Activated CD4-positive, CD25-positive, alpha-beta regulatory T cell treated with anti-CD3 and anti-CD28 coated beads, Interleukin-2, amount 50 U/mL, for 16 hours (primary cell): ENCODE measurements around the gene PIP5KL1.
A peak's percentile ranks its signal among the peaks of the same experiment; 100 is the strongest.

Experiments used
- DNase-seq: peaks from one replicate; pipeline ENCODE4 v3.0.0-alpha.2; 2020; ENCODE audit warnings: low read depth, low spot score

The PIP5KL1 gene

DNA sequence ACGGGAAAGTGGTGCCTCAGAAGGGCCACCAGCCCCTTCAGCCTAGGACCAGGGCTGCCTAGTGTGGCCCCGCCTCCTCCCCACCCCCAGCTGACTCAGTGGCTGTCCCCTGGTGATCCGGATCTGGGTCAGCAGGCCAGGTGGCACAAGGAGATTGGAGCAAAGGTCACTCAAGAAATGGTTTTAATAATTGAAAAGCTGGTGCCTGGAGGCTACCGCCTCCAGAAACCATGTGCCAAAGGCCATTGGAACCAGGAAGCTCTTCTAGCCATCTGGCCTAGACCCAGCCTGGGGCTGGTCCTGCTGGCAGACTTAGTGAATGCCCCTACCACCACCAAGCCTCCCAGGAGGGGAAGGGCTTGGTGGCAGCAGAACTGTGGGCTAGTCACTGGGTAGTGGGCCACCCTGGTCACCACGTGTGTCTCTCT, 15.2 kb downstream of the PIP5KL1 start:
- no peak for DNase-seq

DNA sequence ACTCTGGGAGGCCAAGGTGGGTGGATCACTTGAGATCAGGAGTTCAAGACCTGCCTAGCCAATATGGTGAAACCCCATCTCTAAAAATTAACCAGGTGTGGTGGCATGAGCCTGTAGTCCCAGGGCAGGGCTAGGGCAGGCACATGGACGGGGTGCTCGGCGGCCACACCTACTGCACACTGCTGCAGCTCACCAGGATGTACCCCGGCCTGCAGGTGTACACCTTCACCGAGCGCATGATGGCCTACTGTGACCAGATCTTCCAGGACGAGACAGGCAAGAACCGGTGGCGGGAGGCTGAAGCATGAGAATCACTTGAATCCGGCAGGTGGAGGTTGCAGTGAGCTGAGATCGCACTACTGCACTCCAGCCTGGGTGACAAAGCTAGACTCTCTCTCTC, 16.9 kb downstream of the PIP5KL1 start:
- no peak for DNase-seq

DNA sequence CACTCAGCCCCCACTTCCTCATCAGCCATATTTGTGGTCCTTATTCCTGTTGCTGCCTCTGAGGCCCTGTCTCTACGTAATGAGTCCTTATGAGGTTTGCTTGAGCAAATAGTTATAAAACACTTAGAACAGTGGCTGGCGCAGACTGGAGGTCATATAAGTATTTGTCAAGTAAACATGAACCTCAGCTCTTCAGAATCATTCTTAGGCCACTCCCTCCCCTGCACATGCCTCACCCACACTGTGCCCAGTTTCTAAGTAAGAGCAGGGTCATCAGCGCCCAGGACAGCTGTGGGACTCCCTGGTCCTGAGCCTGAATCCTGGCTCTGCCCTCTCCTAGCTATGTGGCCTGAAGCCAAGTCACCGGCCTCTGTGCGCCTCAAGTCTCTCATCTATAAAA, 17.7 kb downstream of the PIP5KL1 start:
- no peak for DNase-seq

DNA sequence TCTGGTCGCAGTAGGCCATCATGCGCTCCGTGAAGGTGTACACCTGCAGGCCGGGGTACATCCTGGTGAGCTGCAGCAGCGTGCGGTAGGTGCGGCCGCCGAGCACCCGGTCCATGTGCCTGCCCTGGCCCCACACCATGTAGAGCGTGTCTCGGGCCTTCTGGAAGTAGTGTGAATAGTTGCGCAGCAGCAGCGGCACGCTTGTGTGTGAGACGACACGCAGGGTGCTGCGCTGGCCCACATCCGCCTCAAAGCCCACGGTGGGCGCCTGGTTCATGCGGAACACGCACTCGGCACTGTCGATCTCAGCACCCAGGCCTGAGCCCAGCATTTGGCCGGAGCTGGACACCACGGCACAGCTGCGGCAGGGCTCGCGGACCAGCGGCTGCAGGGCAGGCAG, 18.3 kb downstream of the PIP5KL1 start:
- DNase-seq = no peak

DNA sequence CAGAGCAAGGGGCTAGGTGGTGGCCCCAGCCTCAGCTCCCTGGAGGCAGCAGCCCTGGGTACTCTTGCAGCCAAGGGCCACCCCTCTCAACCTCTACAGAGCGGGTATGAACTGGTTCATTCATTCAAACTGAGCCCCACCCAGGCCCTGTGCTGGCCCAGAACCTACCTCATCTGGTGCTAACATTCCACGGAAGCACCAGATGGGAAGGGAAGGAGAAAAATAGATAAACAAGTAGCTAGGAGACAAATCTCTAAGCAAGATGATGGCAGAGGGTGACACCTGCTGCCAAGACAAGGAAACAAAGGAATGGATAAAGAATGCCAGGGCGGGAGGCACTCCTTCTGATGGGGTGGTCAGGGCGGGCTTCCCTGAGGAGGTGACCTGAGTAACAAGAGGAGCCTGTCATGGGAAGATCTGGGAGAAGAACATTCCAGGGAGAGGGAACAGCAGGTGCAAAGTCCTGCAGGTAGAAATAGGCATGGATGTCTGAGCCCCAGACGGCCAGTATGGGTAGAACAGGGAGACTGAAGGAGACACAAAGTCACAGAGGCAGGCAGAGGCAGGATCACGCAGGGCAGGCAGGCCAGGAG, 19.9 kb downstream of the PIP5KL1 start:
- no peak for DNase-seq

DNA sequence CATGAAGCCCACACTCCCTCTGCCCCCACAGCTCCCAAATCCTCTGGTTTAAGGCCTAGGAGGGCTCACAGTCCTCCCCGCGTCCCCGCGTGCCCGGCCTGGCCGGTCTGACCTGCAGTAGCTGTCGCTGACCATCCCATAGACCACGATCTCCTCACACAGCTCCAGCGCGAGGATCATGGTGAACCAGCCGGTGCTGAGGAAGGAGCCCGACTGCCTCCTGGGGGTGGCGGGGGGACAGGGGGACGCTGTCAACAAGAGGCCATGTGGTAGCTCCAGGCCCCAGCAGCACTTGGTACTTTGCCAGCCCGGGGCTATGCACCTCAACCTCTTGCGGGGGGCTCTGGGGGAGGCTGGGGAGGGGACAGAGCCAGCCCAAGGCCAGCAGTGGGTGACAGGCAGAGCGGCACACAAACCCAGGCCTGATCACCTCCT, 20.7 kb downstream of the PIP5KL1 start:
- DNase-seq = no peak

DNA sequence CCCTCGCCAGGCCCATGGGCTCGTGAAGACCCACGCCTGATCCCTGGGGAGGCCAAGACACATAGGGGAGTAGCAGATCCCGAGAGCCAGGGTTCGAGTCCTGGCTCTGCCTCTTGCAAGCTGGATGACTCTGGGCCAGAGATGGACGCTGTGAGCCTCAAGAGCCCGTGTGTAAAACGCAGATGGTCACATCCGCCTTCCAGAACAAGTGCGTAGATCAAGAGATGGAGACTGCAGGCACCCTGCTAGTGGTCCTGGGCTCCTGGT, 22.0 kb downstream of the PIP5KL1 start:
- no peak for DNase-seq

DNA sequence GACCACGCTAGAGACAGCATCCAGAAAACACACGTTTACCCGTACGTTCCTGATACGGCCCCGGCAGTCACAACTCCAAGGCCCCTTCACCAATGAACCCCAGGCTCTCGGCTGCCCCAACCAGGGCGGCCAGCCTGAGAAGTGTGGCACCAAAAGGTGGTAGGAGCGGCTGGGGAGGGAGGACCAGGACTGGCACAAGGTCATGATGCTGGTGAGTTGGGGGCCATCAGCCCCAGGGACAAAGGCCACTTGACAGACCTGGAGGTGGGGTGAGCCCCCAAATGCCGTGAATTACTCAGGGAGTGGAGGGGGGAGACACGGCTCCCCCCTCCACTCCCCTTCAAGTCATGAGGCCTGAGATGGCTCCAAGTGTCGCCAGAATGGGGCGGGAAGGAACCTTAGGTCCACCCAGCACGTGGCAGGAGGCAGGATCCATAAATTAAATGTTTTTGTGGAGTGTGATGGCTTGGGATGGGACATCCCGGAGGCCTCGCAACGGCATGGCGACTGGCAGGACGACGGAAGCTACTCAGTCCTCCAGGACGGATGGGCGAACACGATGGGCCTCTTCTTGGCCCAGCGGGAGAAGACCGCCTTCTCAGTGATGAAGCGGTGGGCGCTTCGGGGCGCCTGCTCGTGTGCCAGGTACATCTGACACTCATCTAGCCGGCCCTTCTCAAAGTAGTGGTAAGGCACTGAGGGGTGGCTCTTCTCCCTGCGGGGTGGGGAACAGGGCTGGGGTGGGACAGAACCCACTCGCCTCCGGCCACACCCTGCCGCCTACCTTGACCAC, 22.5 kb downstream of the PIP5KL1 start:
- DNase-seq = no peak

DNA sequence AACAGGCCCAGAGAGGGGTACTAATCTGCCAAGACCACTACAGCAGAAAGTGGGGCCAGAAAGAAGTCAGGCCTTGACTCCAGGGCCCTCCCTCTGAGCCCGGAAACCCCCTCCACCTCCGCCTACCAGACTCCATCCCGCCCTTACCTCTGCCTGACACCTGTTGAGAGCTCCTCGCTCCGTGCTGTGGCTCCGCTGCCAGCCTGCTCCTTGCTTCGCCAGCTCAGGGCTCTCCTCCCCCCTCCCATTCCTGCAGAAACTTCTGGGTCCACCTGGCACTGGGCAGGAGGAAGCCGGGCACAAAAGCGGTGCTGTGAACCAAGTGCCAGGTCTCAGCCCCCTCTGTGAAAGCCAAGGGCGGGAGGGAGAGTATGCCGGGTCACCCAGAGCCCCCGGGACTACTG, 24.8 kb downstream of the PIP5KL1 start:
- peak; percentile 33 for DNase-seq

DNA sequence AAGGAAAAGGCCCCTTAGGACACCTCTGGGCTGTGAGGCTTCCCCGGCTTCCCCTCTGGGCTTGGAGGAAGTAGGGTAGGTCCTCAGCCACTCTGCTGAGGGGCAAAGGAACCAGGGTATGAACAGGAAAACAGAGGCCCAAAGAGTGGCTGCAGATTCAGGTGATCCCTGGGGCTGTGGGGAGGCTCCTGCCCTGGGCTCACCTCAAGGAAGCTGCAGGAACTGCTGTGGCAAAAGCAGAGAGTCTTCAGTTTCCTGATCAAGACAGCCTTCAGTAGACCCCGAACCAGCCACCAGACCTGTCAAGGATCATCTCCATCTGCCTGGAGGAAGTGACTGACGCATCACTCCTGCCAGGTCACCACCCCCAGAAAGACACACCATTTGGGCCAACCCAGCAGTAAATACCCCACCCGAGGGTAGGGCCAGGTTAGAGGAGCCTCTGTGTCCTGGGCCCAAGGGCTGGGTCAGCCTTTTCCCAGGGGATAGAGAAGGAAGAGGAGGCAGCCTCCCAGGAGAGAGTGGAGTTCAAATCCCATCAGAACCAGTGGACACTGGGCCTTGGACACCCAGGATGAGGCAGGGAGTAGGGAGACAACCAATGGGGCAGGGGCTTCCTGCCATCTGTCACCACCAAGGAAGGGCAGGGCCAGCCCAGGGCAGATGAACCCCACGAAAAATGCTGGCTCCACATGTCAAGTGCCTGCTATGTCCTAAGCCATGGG, 25.4 kb downstream of the PIP5KL1 start:
- DNase-seq = peak; percentile 18

DNA sequence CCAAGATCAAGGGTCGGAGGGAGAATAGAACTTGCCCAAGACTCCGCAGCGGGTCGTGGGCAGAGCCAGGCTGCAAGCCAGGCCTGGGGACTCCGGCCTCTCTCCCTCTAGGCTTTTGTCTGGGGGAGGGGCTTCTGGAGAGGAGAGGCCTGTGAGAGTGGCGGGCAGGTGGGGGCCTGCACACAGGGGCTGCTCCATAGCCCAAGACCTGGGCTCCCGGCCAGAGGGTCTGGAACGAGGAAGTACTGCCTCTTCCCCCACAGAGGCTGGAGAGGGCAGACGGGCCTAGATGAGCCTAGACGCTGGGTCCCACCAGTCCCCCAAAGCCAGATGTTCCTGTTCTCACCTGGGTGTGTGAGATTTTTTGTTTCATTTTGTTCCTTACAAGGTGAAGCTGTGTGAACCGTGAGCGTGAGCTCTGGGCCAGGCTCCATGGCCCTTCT, 26.0 kb downstream of the PIP5KL1 start:
- no peak for DNase-seq

DNA sequence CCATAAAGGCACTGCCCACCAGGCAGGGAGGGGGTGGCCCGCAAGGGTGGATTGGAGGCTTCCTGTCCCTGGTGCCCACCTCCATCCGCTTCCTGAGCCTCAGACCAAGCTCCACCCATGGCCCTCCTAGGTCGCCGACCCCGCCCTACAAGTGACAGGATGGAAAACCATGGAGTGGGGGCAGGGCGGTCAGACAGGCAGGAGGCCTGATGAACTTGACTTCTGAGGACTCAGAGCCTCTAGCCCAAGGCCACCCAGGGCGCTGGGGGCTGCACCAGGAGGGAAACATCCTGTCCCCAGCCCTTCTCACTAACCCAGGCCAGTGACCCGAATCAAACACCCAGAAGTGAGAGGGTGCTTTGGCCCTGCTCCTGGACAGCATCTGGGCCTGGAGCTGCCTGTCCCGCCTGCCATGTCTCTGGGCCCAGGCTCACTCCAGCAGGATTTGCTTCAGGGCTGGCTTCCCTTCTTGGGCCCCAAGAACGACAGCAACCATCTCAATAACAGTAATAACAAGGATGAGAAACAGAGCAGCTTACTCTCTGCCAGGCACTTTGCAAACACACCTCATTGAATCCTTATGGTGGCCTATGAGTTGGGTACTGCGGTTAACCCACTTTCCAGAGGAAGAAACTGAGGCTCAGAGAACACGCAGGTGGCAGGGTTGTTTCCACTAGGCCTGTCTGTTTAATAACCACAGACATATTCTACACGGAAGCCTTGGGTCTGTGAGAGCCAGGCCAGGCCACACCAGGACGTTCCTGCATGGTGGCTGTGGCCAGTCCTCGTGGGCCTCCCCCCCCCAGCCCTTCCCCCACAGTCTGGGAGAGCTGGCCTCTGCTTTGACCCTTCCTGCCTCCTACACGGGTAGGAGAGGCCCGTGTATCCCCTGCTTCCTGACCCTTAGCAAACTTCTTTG, 26.8 kb downstream of the PIP5KL1 start:
- peak; percentile 31 for DNase-seq

DNA sequence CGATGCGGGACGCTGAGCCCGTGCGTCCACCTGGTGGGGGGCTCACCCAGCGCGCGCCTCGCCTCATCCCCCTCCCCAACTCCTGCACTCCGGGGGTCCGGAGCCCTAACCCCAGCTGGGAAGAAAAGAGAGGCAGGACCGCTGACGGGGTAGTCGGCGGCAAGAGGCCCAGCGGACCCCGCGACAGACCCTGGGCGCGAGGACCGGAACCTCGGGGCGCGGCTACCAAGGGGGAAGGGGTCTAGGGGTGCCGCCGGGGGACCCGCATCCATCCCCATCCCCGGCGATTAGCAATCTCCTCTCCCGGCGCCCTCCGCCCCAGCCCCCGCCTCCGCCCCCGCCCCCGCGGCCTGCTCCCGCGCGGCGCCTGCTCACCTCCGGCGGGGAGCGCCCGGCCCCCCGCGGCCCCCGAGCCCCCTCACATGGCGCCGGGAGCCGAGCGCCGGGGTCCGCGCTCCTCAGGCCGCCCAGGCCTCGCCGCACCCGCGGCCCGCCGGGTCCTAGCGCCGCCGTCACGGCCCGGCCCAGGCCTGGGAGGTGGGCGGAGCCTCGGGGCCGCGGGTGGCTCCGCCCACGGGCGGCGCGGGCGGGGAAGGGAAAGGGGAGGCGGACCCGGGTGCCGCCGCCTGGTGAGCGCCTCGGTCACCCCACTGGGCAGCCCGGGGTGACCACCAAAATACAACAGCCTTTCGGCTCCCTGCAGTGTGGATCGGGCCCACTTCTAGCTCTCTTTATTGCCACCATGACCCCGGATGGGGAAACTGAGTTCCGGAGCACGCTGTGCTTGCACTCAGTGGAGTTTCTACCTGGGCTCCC, 31.2 kb downstream of the PIP5KL1 start, which contains the start of gene ST6GALNAC6:
Gene ST6GALNAC6, minus strand, starts transcription at position 476 of the 816 bp plus-strand sequence. CDS start 1,622 bp downstream, outside the sequence.
- peak; percentile 44 for DNase-seq

DNA sequence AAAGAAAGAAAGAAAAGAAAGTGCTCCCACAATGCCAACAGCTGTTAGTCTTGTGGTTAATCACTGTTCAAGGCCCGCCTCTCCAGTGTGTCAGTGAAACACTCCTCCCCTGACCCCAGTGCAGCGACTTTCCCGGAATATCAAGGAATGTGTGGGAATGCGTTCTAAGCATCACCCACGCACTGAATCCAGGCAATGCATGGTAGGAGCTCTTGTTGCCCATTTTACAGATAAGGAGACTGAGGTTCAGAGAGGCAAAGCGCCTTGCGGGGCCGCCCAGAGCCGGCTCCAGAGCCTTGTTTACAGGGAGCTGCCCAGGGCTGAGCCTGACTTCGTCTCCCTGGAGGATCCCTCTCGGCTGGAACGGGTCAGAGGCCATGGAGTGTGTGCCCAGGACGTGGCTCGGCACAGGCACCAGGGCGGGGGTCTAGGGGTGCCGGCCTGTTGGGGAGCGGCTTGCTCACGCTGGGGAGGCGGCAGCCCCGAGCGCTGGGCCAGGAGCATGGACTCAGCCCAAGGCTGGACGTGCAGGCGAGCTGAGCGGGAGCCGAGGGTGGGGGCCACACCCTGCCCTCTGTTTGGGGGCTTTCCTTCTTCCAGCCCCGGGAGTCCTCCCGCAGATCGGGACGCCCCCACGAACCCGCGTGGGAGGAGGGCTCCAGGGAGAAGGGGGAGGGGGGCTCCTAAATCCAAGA, 32.0 kb downstream of the PIP5KL1 start:
- DNase-seq = no peak

DNA sequence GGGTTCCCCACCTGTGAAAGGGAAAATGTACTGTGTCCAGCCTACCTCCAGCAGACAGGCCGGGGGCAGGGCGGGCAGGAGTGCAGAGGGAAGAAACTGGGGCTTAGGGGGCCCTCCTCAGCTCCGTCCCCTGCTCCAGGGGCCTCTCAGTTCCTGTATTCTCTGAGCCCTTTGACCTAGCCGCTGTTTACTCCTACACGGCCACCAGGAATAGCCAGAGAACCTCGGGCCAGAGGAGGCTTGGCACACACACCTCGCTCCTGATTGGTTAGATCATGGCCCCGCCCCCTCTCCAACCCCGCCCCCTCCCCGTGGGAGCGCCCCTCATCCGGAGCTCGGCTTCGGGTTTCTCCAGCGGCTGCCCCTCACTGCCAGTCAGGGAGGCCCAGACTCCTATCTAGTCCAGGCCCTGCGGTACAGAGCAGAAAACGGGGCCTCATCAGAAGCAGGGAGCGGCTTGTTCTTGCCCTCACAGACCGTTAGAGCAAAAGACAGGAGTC, 33.3 kb downstream of the PIP5KL1 start:
- DNase-seq = no peak

DNA sequence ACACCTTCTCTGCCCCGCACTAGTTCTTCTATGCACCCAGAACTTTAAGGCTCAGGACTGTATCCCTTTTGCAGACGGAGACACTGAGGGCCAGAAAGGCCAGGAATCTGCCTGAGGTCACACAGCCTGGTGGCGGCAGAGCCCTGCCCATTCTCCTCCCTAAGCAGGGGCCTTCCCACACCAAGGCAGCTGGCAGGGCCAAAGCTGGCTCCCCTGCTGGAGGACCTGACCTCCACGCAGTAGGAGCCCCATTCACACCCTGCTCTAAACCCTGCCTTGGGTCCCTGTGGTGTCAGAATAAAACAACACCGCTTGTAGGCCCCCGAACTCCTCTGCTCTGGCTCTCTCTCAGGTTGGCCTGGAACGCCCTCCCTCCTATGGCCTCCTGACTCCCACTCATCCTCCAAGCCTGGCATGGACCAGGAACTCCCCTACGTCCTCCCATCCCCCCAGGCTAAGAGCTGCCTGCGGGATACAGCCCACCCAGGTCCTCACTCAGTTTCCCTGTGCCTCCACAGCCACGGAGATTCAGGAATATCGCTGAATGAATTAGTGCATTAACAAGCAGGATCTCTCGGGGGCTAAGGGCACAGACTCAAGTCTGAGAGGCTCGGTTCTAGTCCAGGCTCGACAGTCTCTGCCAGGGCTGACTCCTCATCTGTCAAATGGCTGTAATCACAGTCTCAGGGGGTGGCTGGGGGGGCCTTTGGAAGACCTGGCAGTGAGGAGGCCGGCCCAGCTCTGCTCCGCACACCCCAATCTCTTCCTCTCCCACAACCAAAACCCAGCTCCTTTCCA, 34.0 kb downstream of the PIP5KL1 start:
- no peak for DNase-seq

DNA sequence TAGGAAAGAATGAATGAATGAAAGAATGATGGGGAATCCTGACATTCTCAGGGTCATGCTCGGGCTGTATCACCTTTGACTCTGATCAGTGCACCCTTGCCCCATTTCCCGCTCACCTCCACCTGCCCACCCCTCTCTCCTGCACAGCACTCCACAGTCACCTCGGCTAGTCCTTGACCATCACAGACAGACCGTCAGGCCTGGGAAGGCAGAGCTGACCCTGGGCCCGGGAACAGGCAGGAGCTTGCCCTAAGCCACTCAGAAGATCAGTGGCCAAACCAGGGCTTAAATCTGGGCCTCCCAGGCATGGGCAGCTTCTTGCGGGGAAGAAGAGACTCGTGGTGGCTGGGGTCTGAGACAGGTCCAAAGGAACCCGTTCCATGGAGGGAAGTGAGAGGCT, 34.8 kb downstream of the PIP5KL1 start:
- no peak for DNase-seq

DNA sequence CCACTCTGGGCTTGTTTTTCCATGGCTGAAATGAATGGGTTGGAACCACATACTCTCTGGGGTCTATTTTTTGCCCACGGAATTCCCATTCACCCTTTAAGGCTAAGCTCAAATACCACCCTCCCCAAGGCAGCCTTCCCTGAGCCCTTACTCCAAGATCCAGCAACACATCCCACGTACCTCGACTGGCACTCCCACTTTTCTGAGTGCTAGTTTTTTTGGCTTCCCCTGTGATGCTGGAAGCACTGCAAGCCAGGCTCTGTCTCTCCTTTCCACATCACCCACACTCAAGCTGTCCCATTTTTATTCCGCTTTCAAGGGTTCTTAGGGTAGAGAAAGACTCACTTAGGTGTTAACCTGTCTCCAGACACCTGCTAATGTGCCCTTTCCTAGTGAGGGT, 37.2 kb downstream of the PIP5KL1 start:
- DNase-seq = no peak

DNA sequence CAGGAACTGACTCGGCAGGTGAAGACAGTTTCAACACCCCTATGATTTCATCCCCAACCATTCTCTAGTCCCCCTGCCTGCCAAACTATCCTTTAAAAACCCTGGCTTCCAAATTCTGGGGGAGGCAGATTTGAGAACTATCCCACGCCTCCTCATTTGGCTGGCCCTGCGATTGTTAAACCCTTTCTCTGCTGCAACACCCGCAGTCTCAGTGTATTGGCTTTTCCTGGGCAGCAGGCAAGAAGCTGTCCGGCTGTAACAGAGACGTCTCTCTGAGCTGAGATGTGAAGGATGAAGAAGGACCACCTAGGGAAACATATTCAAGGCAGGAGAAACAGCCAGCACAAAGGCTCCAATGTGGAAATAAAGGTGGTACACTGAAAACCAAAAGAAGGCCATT, 37.7 kb downstream of the PIP5KL1 start:
- DNase-seq = no peak
